NCI-H1436 (cell line): ENCODE results near the gene BCL2L1.
"Not testable (repeated sequence)": the region's sequence is repeated elsewhere in the genome, so short reads cannot be mapped to it uniquely, and the experiment has no call there.

Experiments used
- DNase-seq: peaks from one replicate; lab custom pipeline; 2025; lab: John Stamatoyannopoulos, UW

Gene BCL2L1

DNA sequence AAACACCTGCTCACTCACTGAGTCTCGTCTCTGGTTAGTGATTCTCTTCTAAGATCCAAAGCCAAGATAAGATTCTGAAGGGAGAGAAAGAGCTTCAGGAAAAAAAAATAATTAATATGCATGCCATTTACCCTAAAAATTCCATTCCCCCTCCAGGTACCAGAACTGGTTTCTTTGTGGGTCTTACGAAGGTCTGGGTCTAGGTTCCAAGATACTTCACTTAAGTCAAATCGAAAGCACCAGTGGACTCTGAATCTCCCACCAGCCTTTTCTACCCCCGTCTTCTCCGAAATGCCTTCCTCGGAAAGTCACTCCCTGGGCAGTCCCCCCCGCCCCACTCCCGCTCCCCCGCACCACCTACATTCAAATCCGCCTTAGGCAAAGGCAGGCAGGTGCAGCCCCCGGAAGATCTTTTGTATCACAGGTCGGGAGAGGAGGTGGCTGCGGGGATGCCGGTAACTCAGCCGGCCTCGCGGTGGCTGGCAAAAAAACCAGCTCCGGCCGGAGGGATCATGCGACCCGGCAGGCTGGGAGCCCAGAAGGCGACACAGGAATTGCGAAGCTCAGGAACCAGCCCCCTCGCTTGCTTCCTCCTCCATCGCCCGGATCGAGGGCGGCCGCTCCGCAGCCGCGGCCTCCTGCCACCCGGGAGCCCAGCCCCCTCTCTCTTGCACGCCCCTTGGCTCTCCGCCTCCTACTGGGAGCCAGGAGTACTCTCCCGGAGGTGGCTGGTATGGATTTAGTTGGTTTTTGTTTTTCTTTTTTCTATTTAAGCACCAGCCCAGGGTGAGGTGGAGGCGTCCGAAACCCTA is at the start of gene BCL2L1:
Gene BCL2L1, minus strand, starts transcription at position 612 of the 812 bp plus-strand sequence. CDS start 650 bp downstream, outside the sequence.
- peak; percentile 84 for DNase-seq

DNA sequence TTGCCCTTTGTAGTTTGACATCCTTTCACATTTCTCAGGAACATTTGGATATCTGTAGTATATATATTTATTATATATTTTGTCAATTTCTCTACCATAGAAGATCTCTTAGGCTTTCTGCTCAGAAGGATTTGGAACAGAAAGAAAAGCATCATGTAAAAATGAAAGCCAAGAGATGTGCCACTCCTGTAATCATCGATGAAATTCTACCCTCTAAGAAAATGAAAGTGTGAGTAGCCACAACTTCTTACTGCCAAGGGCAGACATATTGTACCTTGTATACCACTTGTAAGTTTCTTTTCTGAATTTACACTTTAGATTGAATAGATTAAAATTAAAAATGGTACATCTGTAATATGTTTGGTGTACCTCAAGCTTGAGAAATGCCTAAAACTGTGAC is 47.6 kb upstream of the BCL2L1 start:
- DNase-seq = no peak

DNA sequence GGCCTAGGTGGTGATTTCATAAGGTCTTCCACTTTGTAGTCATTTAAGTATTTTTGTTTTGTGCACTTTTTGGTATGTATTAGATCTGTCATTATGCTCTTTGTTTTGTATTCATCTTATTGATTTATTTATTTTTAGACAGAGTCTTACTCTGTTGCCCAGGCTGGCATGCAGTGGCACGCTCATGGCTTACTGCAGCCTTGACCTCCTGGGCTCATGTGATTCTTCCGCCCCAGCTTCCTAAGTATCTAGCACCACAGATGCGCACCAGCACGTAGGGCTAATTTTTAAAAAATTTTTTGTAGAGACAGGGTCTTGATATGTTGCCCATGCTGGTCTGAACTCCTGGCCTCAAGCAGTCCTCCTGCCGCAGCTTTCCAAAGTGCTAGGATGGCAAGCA is 47.0 kb upstream of the BCL2L1 start:
- DNase-seq = no peak

DNA sequence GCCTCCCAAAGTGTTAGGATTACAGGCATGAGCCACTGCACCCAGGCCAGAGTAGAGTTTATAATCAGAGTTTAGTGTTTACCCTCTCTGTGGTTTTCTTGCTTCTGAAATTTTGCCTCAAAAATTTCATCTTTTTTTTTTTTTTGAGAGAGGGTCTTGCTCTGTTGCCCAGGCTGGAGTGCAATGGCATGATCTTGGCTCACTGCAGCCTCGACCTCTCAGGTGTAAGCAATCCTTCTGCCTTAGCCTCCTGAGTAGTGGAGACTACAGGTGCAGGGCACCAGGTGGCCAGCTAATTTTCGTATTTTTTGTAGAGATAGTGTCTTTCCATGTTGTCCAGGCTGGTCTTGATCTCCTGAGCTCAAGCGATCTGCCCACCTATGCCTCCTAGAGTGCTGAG is 45.1 kb upstream of the BCL2L1 start:
- no peak for DNase-seq

DNA sequence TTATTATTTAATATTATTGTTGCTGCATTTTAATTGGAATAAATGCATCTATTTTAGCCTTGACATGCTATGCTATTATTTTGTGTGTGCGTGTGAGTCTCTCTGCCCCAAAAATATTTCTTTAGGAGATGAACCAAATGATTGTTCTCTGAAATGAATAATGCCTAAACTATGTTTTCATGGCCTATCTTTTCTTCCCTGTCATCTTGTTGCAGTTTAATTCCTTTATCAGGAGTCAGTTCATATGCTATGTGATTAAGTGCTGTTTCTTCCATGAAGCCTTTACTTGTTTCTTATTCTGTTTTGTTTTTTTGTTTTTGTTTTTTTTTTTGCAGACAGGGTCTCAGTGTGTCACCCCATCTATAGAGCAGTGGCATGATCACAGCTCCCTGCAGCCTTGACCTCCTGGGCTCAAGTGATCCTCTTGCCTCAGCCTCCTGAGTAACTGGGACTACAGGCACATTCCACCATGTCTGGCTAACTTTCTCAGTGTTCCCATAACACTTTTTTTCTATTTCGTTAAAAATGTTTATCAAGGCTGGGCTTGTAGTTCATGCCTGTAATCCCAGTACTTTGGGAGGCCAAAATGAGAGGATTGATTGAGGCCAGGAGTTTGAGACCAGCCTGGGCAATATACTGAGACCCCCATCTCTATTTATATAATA is 42.1 kb upstream of the BCL2L1 start:
- no peak for DNase-seq

DNA sequence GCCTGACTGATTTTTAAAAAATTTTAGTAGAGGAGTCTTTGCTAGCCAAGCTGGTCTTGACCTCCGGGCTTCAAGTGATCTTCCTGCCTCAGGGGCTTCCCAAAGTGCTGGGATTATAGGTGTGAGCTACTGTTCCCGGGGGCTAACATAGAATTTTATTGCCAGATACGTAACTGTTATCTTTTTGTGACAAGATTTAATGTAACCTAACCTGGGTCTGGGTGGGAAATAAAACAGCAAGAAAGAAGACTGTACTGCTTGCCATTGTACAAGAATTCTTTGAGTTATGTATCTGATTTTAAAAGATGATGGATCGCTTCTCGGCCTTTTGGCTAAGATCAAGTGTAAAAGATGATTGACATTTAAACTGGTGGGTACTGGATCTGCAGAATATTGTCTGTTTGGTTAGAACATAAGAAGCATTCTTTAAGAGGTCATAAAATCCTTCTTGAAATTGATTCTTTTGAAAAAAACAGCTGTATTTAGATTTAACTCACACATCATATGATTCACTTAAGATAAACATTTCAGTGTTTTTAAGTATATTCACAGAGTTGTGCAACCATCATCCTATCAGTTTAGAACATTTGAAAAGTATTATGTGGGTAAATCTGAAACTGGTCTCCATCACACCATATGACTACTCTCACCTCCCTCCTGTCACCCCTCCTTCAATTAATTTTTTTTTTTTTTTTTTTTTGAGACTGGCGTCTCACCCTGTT is 38.0 kb upstream of the BCL2L1 start:
- no peak for DNase-seq

DNA sequence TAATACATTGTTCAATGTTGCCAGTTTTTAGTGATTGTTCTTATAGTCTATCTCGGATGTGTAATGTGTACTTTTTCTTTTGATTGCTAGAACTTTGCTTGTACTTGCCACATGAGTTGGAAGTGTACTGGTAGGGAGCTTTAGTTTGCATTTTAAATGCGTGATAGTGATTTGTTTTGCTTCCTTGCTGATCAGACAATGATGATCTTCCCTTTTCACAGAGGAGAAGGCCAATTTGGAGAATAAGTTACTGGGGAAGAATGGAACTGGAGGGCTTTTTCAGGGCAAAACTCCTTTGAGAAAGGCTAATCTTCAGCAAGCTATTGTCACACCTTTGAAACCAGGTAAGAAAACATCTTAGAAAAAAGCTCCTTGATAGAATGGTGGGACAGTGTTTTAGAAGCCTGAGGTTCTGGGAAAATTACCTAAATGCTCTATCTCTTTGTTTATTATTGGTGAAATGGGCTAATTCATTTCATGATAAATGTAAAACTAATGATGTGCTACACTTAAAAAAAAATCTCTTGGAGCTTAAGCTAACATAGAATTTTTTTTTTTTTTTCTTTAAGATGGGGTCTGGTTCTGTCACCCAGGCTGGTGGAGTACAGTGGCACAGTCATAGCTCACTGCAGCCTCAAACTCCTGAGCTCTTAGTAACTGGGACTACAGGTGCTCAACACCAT is 37.3 kb upstream of the BCL2L1 start:
- no peak for DNase-seq

DNA sequence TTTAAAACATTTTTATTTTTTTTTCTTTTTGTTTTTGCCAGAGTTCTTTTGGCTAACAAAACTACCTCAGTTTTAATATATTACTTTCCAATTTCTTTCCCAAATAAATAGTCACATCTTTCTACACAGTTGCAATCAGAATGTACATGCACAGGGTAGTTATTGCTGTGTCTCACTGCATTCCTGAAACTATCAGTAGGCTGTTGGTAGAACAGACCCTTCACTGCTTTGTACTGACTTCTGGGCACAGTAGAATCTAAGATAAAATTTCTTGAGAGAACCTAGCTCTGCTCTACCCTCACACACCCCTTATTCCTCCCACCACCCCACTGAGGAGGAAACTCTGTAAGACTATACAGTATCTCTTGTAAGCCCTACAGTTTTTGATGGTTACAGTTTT is 36.3 kb upstream of the BCL2L1 start:
- no peak for DNase-seq

DNA sequence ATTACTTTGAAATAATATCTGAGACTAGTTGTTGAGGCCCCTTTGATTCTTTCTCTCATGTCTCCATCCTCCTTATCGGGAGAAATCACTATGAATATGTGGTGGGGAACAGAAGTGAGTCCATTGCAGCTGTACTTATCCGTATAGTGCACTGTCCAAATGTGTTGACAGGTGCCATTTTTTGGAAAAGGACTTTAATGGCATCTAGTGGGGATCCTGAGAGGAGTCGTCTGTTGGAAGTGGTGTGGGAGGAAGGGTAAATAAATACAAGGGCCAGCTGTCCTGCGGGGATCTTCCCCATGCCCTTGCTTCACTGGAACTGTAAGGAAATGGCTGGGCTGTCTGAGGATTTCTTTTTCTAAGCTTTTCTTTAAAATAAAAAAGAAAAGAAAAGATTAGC is 35.9 kb upstream of the BCL2L1 start:
- no peak for DNase-seq

DNA sequence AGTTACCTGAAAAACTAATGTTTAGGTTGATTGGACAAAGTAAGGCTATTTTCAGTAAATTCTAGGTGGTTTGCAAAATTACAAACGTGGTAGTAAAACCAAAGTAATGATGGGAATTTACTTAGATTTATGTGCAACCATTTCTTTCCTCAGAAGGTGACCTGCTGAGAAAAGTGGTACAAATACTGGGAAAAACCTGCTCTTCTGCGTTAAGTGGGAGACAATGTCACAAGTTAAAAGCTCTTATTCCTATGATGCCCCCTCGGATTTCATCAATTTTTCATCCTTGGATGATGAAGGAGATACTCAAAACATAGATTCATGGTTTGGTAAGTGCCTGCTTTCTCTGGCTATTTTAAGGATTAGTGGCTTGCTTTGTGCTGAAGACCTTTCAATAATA is 34.6 kb upstream of the BCL2L1 start:
- DNase-seq = no peak

DNA sequence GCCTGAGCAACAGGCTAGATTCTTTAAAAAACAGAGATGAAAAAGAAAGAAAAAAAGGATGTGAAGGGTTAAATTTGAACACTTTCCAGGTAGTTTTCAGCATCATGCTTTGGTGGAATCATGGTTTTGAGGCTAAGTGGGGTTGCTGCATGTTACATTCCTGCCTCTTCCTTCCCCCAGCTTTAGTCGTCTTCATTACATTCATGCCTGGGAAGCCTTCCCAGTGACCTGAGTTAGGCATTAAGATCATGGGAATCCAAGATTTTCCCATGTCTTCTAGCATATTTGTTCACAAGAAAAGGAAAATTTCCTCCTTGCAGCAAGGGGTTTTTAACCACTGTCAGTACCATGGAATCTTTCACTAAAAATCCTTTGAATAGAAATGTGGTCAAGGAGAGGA is 28.5 kb upstream of the BCL2L1 start:
- no peak for DNase-seq

DNA sequence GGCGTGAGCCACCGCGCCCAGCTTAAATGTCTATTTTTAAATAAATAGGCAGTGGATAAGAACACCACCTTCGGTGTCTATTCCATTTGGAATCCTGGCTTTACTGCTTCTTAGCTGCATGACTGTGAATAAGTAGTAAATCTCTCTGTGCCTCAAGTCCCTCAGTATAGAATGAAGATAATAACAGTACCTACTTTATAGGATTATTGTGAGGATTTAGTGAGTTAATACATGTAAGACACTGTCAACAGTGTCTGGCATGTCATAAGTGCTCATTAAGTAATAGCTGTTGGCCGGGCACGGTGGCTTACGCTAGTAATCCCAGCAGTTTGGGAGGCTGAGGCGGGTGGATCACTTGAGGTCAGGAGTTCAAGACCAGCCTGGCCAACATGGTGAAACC is 26.6 kb upstream of the BCL2L1 start:
- DNase-seq = no peak

DNA sequence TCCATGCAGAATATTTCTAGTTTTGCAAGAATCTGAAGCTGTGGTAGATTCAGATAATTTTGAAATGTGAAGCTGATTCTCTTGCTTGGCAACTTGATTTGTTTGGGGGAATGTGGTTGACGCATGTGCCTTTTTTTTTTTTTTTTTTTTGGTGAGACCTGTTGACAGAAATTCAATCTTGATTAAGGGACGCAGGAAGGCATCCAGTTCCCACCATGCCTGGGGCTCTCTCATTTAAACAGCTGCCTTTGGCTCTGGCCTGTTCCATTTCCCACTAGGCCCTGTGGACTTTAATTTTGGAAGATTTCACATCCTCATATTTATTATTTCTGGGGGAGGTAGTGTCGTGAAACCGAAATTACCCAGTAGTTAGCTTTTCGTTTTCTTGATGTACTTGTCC is 25.0 kb upstream of the BCL2L1 start:
- DNase-seq = no peak

DNA sequence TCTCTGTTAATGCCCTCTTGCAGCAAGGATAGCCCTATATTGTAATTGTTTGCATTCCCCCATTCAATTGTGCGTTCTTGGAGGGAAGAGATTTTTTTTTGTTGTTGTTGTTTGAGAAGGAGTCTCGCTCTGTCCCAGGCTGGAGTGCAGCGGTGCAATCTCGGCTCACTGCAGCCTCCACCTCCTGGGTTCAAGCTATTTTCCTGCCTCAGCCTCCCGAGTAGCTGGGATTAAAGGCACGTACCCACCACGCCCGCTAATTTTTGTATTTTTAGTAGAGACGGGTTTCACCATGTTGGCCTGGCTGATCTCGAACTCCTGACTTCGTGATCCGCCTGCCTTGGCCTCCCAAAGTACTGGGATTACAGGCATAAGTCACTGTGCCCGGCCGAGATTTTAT is 24.4 kb upstream of the BCL2L1 start:
- DNase-seq = not testable (repeated sequence)

DNA sequence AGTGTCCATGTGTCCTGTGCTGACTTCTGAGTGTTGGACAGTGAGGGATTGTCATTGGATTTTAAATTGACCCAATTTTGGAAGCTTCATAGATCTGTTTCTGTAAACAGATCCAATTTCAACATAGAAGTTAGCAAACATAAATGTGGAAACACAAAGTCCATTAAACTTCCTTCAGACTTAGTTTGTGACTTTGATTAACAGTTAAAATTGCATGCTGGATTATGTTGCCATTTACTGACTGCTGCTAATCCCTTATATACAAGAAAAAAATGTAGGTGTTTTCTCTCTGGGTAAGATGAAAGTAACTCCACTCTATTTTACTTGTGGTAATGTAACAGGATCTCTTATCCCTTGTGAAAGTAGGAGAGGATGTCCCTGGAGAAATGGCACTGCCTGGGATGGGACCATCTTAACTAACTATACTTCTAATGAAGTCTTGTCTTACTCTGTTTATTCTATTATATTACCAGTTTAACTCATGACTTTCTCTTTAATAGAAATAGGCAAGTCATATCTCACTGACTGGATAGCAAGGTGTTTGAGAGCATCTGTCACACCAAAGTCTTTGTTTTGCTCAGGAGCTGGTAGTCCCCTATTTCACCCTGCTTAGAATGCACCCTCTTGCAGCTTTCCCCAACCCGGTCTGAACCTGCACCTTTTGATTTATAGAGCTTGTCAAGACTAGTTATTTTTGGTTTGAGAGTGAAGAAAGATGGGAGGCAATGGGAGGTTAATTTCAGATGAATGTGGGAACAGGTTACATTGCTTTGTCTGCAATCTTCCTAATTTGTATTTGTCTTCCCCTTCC is 23.6 kb upstream of the BCL2L1 start:
- DNase-seq = no peak

DNA sequence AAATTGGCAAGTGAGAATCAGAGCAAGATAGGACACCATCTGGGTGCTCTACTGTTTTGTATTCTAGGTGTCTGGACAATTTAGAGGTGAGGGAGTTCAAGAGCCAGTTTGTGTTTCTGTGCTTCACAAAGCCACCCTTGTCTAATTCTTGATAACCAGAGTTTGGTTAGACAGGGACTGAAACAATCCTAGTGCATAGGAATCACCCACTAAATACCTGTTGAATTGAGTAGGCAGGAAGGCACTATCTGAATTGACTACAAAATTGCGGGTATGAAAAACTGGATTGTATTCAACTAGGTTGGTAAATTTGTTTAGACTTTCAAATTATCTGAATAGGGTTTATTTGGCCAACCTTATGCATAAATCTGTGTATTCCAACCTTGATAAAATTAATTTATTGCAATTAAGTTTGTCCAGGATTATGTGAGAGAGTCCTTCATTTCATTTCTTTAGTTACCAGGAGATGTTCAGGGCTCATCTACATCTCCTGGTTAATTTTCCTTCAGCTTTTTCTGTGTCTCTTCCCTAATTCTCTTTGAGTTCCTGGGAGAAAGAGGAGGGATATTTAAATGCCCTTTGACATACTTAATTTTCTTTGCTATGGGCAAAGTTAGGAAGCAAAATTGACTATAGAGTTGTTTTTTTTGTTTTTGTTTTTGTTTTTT is 18.1 kb upstream of the BCL2L1 start:
- no peak for DNase-seq

DNA sequence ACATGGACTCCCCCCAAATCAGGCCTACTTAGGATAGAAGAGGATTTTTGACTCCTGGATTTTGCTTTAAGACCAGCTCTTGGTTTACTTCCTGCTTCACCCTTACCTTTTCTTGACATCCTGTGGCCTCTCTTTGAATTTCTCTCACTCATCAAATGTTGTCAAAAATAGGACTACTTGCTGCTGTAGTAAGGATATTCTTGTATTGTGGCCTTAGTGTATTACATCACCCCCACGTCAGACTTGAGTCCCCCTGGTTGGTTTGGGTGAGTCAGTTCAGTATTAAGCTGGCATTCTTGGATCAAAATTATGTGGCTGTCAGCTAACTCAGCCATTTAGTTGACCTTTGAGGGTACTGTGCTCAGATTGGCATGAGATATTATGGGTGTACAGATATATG is 17.5 kb upstream of the BCL2L1 start:
- no peak for DNase-seq

DNA sequence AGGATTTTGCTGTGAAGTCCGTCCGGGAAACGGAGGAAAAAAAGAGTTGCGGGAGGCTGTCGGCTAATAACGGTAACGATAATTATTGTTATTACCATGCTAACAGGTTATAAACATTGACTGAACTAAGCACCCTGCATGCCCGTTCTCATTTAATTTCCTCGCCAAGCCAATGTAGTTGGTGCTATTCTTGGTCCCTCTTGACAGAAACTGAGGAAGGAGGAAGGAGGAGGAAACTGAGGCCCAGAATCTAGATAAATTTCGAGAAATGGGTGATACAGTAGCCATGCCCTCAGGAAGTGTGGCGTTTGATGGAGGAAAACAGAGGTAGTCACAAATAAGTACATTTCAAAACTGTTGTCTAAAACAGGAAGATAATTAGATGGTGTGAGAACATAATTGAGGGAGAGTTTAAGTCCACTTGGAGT is 16.9 kb upstream of the BCL2L1 start:
- DNase-seq = no peak

DNA sequence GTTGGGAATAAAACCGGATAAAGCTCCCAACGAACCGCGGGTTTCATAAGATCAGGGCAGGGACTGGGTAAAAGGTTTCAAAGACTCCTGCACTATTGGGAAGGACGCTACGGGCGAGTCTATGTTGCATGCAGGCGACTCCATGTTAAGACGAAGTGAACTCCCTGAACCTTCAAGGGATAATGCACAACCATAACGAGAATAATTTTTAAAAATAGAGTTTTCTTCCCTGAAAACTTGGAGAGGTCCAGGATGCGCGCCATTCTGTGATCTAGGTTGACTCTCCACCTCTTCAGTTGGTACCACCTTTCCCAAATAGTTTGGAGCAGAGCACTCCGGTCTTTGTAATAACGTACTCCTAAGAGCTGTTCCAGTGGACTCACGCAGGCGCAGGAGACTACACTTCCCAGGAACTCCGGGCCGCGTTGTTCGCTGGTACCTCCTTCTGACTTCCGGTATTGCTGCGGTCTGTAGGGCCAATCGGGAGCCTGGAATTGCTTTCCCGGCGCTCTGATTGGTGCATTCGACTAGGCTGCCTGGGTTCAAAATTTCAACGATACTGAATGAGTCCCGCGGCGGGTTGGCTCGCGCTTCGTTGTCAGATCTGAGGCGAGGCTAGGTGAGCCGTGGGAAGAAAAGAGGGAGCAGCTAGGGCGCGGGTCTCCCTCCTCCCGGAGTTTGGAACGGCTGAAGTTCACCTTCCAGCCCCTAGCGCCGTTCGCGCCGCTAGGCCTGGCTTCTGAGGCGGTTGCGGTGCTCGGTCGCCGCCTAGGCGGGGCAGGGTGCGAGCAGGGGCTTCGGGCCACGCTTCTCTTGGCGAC is 16.3 kb upstream of the BCL2L1 start, which contains the start of gene TPX2:
Gene TPX2, plus strand, starts transcription at position 562 of the 821 bp plus-strand sequence. CDS start 18,187 bp downstream, outside the sequence.
- peak; percentile 95 for DNase-seq

DNA sequence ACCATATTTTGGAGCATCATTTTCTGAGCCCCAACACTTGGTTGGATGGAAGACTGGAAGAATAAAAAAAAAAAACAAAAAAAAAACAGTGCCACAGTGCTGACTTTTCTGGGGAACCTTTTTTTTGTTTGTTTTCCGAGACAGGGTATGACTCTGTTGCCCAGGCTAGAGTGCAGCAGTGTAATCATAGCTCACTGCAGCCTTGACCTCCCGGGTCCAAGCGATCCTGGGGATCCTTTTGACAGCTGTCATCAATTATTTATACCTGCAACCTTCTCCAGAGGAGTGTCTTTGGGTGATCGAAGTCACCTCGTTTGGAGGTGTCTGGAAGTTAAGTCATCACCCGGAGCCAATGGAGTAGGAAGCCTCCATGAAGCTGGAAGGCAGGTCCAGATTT is 8.7 kb upstream of the BCL2L1 start:
- no peak for DNase-seq
